Skin epidermis (tissue), 12 donors: ENCODE measurements around the gene PLEKHG1.
A peak's percentile ranks its signal among the peaks of the same experiment; 100 is the strongest.

Experiments used
- H3K27ac ChIP-seq, 21 experiments: fragments of 200-600 bp; sonication (generic) in 11 of 21; one replicate each; pipeline ENCODE4 v1.5.0; 2020; ENCODE audit warnings: mild to moderate bottlenecking in 3 of 21, inconsistent platforms in 2 of 21, moderate library complexity in 2 of 21
- H3K4me3 ChIP-seq, 7 experiments: fragments of 200-600 bp; sonication (generic) in 2 of 7; one replicate each; pipeline ENCODE4 v1.5.0; 2020; ENCODE audit warnings: inconsistent platforms in 2 of 7, mild to moderate bottlenecking in 2 of 7, moderate library complexity in 1 of 7

PLEKHG1 gene

GRCh38 chr6:150634176-150634963 lies 34.7 kb downstream of the PLEKHG1 start:
- Histone ChIP-seq H3K4me3 (no peak overlapping the region), H3K27ac (peak overlapping the region in 12 of 21 experiments; percentile 4 to 76 (median 54))

- Histone ChIP-seq H3K4me3 (no peak overlapping the region), H3K27ac (peak overlapping the region in 5 of 21 experiments; percentile 12 to 69 (median 60))
Measured at GRCh38 chr6:150634964-150635292, 35.2 kb downstream of the PLEKHG1 start.

DNA sequence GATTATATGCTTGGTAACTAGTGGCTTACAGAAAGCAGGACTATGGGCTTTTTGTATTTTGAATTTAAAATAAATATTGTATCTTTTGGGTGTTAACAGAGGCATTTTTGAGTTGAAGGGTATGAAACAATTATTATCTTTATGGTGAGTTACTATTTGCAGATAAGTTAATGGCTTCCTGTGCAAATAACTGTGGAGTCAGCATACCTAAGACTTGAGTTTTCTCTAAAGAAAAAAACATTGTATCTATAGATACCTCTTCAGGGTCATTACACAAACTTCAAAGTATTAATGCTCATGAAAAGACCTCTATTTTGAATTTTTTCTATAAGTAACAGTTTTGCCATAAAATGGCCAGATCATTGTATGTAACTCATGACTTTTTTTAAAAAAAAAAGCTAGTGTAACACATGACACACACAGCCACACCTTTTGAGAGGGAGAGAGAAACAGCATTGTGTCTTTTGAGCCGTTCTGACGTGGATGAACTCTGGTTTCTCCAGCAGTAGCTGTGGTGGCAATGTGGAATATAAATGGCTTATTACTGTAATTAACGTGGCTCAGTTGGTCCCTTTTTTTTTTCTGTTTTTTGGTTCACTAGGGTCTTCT lies 36.3 kb downstream of the PLEKHG1 start:
- peak overlapping the region in 3 of 21 experiments; percentile 12 to 37 (median 24) for H3K27ac ChIP-seq
- no peak overlapping the region for H3K4me3 ChIP-seq

GRCh38 chr6:150636808-150637207 lies 37.1 kb downstream of the PLEKHG1 start:
- no peak overlapping the region for H3K4me3 ChIP-seq

DNA sequence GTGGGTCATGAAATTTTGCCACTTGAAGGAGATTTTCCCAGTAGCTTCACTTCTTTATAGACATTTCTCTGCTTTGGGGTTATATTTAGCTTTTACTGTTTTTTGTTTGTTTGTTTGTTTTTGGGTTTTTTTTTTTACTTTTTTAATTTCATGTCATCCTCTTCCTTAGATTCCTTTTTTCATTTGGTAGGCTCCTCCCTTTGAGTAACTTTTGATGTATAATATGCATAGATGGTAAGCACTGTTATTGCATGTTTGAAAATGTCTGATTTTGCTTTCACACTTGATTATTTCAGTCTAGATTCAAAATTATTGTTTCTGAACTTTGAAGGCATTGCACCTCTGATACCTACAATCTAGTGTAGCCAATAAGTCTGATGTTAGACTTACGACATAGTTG lies 37.6 kb downstream of the PLEKHG1 start:
- no peak overlapping the region for H3K4me3 ChIP-seq
- H3K27ac ChIP-seq = no peak overlapping the region

More at GRCh38 chr6:150636808-150637207, 37.1 kb downstream of the PLEKHG1 start:
- peak overlapping the region in 1 of 21 experiments; percentile 24 for H3K27ac ChIP-seq

DNA sequence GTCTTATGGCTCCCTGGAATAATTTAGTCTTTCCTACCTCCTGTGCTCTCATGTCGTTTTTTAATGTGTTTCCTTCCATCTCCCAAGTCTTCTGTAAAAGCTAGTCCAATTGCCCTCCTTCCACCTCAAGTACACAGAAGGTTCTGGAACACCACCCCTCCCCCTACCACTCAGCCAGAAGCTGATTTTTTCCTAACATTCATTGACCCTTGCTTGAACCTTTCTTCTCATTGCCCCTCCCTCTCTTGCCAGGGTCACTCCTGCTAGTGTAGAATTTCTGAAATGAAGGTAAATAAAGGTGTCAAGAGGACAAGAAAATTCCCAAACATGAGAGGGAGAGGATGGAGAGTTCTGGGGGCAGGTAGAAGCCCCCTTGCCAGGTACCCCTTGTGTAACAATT lies 38.6 kb downstream of the PLEKHG1 start:
- peak overlapping the region in 1 of 21 experiments; percentile 44 for H3K27ac ChIP-seq
- H3K4me3 ChIP-seq = no peak overlapping the region

DNA sequence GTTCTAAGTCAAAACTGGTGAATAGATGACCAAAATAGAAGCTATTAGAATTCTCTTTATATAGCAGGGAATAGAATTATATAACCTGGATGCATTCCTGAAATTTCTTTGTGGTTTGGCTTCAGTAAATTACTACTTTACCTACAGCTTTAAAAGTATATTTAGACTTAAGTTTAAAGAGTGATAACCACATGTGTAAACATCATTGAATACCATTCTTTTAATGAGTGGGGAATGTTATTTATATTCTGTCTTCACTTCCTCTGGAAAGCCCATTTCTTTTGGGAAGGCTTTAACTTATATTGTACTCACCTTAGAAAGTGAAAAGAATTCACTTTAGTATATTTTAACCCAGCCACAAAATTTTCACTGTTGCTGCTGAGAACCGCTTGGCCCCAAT lies 39.1 kb downstream of the PLEKHG1 start:
- H3K27ac ChIP-seq = no peak overlapping the region
- H3K4me3 ChIP-seq = no peak overlapping the region

- no peak overlapping the region for H3K4me3 ChIP-seq
- H3K27ac ChIP-seq = no peak overlapping the region
Measured at GRCh38 chr6:150639823-150640331, 40.2 kb downstream of the PLEKHG1 start.

- H3K27ac ChIP-seq = peak overlapping the region in 5 of 21 experiments; percentile 2 to 66 (median 22)
- no peak overlapping the region for H3K4me3 ChIP-seq
Measured at GRCh38 chr6:150640556-150641209, 41.0 kb downstream of the PLEKHG1 start.

- Histone ChIP-seq H3K27ac (peak overlapping the region in 7 of 21 experiments; percentile 2 to 66 (median 38)), H3K4me3 (peak overlapping the region in 1 of 7 experiments; percentile 32)
Measured at GRCh38 chr6:150641398-150642139, 41.9 kb downstream of the PLEKHG1 start.

DNA sequence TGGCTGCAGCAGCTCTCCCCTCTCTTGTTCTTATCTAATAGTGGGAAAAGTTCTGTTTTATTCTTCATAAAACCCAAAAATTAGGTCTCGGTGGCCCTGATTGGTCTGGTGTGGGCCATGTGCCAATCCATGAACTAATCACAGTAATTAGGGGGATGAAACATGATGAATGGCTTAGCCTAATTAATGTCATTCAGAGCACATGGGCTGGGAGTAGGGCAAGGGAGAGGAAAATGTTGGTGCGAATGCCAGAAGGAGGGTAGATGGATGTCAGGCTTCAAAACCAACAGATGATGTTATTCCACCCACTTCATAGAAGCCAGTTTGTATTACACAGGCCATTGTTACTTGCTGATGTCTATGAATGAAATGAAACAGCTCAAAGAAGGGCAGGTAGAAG lies 46.5 kb downstream of the PLEKHG1 start:
- no peak overlapping the region for H3K4me3 ChIP-seq
- H3K27ac ChIP-seq = no peak overlapping the region

GRCh38 chr6:150647051-150647450 lies 47.4 kb downstream of the PLEKHG1 start:
- no peak overlapping the region for H3K27ac ChIP-seq
- no peak overlapping the region for H3K4me3 ChIP-seq
